ENCODE measurements around the gene MT1A.

The MT1A gene

DNA sequence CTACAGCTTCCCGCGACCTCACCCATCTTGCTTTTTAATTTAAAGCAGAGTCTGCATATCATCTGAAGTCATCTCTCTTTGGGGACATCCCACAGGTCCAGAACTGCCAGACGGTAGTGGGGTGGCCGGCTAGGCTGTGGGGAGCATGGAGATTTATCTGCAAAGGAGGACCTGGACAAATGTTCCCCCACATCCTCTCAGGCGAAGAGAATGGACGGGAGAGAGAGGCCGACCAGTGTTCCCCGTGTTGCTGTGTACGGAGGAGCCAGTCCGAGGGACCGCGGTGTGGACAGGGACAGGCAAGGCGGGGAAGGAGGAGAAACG lies 6.7 kb upstream of the MT1A start:
- H3K4me3 ChIP-seq (ENCODE audit: low read depth, low read length) = no peak overlapping the region
- DNase-seq (ENCODE audit: low read depth) = no peak
- TF ChIP-seq, protein P1, sequence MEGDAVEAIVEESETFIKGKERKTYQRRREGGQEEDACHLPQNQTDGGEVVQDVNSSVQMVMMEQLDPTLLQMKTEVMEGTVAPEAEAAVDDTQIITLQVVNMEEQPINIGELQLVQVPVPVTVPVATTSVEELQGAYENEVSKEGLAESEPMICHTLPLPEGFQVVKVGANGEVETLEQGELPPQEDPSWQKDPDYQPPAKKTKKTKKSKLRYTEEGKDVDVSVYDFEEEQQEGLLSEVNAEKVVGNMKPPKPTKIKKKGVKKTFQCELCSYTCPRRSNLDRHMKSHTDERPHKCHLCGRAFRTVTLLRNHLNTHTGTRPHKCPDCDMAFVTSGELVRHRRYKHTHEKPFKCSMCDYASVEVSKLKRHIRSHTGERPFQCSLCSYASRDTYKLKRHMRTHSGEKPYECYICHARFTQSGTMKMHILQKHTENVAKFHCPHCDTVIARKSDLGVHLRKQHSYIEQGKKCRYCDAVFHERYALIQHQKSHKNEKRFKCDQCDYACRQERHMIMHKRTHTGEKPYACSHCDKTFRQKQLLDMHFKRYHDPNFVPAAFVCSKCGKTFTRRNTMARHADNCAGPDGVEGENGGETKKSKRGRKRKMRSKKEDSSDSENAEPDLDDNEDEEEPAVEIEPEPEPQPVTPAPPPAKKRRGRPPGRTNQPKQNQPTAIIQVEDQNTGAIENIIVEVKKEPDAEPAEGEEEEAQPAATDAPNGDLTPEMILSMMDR (IDR thresholded peaks at IDR 0.05; ENCODE audit: insufficient read depth, low read depth, low read length, missing control alignments) = no peak

DNA sequence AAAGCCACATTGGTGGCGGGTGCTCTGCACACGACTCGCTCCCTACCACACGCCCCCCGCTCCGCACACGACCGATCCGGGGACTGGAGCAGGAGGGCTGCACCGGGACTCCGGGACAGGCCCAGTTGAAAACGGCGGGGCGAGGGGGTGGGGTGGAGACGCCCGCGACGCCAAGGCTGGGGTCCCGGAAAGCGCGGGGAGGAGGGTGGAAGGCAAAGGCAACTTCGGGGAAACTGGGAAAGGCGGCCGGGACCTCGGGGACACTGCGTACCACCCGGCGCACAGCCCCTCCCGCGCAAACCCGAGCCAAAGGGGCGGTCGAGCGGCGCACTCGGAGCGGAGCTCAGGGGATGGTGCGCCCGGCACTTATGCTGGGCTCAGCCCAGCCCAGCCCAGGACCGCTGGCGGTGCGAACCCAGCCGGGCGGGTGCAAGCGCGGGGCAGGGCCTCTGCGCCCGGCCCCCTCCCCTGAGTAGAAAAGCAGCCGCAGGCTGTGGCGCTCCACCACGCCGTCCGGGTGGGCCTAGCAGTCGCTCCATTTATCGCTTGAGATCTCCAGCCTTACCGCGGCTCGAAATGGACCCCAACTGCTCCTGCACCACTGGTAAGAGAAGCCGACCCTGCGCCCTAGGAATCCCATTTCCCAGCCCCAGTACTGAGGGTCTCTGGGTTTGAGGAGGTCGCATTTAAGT lies 6.2 kb upstream of the MT1A start, which contains the start of gene MT1M:
MT1M (plus strand) TSS at position 504 of the 692 bp plus-strand sequence; CDS start at position 577, 73 bp downstream.
- DNase-seq (ENCODE audit: low read depth) = no peak
- no peak within 1 kb of the TSS for H3K4me3 ChIP-seq (ENCODE audit: low read depth, low read length)
- TF ChIP-seq, protein P1 (IDR thresholded peaks at IDR 0.05; ENCODE audit: insufficient read depth, low read depth, low read length, missing control alignments) = no peak

DNA sequence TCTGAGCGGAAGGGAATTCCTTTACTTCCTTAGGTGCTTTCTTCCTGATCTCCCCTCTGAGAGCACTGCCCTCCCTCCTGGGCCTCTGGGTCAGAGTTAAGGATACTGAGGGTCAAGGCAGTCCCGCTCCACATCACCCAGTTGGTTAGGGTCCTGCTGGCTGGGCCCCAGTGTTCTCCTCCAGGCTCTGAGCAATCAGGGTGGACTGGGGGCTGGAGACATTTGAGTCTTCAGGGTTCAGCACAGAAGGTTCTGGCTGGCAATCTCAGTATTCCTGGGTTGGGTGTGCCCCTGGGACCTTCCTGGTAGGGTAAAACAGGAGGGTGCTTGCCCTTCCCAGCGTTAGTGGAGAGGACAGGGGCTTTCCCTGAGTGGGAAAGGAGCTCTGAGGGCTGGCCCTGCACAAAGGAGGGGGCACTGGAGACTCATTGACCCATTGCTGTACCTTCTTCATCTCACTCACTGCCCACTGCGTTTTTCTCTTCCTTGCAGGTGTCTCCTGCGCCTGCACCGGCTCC lies 5.6 kb upstream of the MT1A start:
- DNase-seq (ENCODE audit: low read depth) = no peak
- TF ChIP-seq, protein P1 (IDR thresholded peaks at IDR 0.05; ENCODE audit: insufficient read depth, low read depth, low read length, missing control alignments) = no peak
- no peak overlapping the region for H3K4me3 ChIP-seq (ENCODE audit: low read depth, low read length)

DNA sequence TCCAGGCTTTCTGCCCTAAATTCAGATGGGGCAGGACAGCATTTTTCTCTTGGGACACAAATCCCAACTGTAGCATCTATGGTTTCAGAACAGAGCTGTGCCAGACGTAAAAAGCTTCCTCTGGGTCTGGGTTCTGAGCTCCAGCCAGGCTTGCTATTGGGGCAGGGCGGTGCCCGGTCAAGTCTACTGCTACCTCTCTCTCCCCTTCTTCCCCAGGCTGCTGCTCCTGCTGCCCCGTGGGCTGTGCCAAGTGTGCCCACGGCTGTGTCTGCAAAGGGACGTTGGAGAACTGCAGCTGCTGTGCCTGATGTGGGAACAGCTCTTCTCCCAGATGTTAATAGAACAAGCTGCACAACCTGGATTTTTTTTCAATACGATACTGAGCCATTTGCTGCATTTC lies 4.9 kb upstream of the MT1A start:
- DNase-seq (ENCODE audit: low read depth) = no peak
- H3K4me3 ChIP-seq (ENCODE audit: low read depth, low read length) = no peak overlapping the region
- TF ChIP-seq, protein P1 (IDR thresholded peaks at IDR 0.05; ENCODE audit: insufficient read depth, low read depth, low read length, missing control alignments) = no peak

DNA sequence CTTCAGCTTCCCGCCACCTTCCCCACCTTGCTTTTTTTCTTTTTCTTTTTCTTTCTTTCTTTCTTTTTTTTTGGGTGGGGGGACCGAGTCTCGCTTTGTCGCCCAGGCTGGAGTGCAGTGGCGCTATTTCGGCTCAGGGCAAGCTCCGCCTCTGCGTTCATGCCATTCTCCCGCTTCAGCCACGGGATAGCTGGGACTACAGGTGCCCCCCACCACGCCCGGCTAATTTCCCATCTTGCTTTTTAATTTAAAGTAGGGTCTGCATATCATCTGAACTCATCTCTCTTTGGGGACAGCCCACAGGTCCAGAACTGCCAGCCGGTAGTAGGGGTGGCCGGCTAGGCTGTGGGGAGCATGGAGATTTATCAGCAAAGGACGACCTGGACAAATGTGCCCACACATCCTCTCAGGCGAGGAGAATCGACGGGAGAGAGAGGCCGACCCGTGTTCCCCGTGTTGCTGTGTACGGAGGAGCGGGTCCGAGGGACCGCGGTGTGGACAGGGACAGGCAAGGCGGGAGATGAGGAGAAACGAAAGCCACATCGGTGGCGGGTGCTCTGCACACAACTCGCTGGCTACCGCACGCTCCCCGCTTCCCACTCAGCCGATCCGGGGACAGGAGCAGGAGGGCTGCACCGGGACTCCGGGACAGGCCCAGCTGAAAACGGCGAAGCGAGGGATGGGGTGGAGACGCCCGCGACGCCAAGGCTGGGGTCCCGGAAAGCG lies 3.6 kb upstream of the MT1A start:
- no peak for DNase-seq (ENCODE audit: low read depth)
- TF ChIP-seq, protein P1 (IDR thresholded peaks at IDR 0.05; ENCODE audit: insufficient read depth, low read depth, low read length, missing control alignments) = no peak
- H3K4me3 ChIP-seq (ENCODE audit: low read depth, low read length) = no peak overlapping the region

DNA sequence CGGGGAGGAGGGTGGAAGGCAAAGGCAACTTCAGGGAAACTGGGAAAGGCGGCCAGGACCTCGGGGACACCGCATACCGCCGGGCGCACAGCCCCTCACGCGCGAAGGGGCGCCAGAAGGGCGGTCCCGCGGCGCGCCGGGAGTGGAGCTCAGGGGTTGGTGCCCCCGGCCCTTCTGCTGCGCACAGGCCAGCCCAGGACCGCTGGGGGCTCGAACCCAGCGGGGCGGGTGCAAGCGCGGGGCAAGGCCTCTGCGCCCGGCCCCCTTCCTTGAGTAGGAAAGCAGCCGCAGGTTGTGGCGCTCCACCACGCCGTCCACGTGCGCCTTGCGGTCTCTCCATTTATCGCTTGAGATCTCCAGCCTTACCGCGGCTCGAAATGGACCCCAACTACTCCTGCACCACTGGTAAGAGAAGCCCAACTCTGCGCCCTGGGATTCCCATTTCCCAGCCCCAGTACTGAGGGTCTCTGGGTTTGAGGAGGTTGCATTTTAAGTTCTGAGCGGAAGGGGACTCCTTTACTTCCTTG lies 3.0 kb upstream of the MT1A start:
- H3K4me3 ChIP-seq (ENCODE audit: low read depth, low read length) = no peak overlapping the region
- TF ChIP-seq, protein P1 (IDR thresholded peaks at IDR 0.05; ENCODE audit: insufficient read depth, low read depth, low read length, missing control alignments) = no peak

More for the DNA sequence above, 3.0 kb upstream of the MT1A start:
- DNase-seq (ENCODE audit: low read depth) = no peak

All from GM12865 (cell line).